BJ (cell line): ENCODE data around the gene TRA2B. TPM values are rescaled to one million over a fixed set of nuclear protein-coding genes. Genes with fewer than 3 reads are reported as not detected.
A peak's percentile ranks its signal among the peaks of the same experiment; 100 is the strongest.

Source experiments
- CTCF ChIA-PET: fragments of 350-600 bp; formaldehyde crosslinking; extraction: SDS; loops from one replicate; lab custom pipeline; 2021; ENCODE audit warnings: antibody characterized with exemption, inconsistent platforms; lab: Yijun Ruan, JAX
- POLR2A ChIA-PET: fragments of 300-600 bp; sonication (Branson Sonifier 250); formaldehyde crosslinking; extraction: SDS; loops from one replicate; lab custom pipeline; 2021; ENCODE audit warnings: antibody characterized with exemption; lab: Charles Lee
- DNase-seq: peaks from one replicate; pipeline ENCODE4 v3.0.0-alpha.2; 2011; ENCODE audit warnings: low read depth
- H3K27me3 ChIP-seq: 2 replicates; pipeline ENCODE4 v1.6.0; 2011; ENCODE audit warnings: low read length; ENCODE audit not compliant: control insufficient read depth, insufficient read depth
- H3K36me3 ChIP-seq: 2 replicates; pipeline ENCODE4 v1.5.1; 2011; ENCODE audit warnings: low read length; ENCODE audit not compliant: control insufficient read depth, insufficient read depth
- H3K4me3 ChIP-seq: 2 replicates; pipeline ENCODE4 v1.5.1; 2011; ENCODE audit warnings: low read depth, mild to moderate bottlenecking, control low read depth, low read length
- CTCF ChIP-seq: IDR thresholded peaks from 2 replicates; pipeline ENCODE4 v1.5.1; 2011; ENCODE audit warnings: low read depth, mild to moderate bottlenecking, control low read depth, inconsistent platforms, low read length, moderate library complexity; ENCODE audit not compliant: insufficient read depth
- polyA plus RNA-seq: library from polyadenylated mRNA; depleted of rRNA; stranded (reverse); fragments of >200 nt; gene quantifications from 2 replicates; pipeline ENCODE4 v1.2.3, GENCODE V29; 2011

The TRA2B gene
- polyA plus RNA-seq, 1 experiment, result 129 TPM

DNA sequence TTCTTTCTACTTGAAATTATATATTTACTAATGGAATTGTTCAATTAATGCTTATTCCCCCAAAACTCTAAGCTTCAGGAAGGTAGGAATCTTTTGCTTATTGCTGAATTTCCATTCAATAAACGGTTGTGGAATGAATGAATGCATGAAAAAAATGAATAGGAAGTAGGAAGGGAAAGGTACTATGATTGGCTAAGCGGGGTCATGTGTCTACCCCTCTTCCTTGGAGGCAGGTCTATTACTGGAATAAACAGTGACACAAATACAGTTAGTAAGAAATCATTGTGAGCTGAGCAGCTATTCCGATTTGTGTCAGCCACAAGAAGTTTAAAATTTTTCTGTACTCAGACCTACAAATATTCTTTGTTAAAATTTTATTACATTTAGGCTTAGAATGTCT, 10.5 kb upstream of the TRA2B start:
- POLR2A ChIA-PET, result no interaction called here
- H3K4me3 ChIP-seq, result no peak overlapping the region
- H3K36me3 ChIP-seq, result no peaks in the 10 kb centered on the region
- TF ChIP-seq CTCF, result no peak
- DNase-seq, result no peak
- CTCF ChIA-PET, result no interaction called here
- peaks cover 2% of the 10 kb centered on the region; the same call in 1 of the 2 replicates for H3K27me3 ChIP-seq

GRCh38 chr3:185943760-185944106, 5.9 kb upstream of the TRA2B start:
- no peak for DNase-seq
- no peak for TF ChIP-seq CTCF

GRCh38 chr3:185942907-185943759, 5.3 kb upstream of the TRA2B start:
- peak; percentile 100 for TF ChIP-seq CTCF
- Histone ChIP-seq H3K36me3 (no peaks in the 10 kb centered on the region), H3K27me3 (no peaks in the 10 kb centered on the region; the same call in 1 of the 2 replicates), H3K4me3 (no peak overlapping the region)
- CTCF ChIA-PET, result interaction anchor here (0.6 to 3.5 kb wide), 42 partner anchors 9 to 675 kb away, joined by 3 to 98 read pairs (median 4); no protein-coding TSS in a partner anchor
- POLR2A ChIA-PET, result no interaction called here
- DNase-seq, result no peak

More at GRCh38 chr3:185943760-185944106, 5.9 kb upstream of the TRA2B start:
- CTCF ChIA-PET, result interaction anchor here (0.6 to 3.5 kb wide), 42 partner anchors 9 to 674 kb away, joined by 3 to 98 read pairs (median 4); no protein-coding TSS in a partner anchor
- H3K4me3 ChIP-seq, result no peak overlapping the region
- no peaks in the 10 kb centered on the region; the same call in 1 of the 2 replicates for H3K27me3 ChIP-seq
- POLR2A ChIA-PET, result no interaction called here
- H3K36me3 ChIP-seq, result no peaks in the 10 kb centered on the region

GRCh38 chr3:185942396-185942795, 4.6 kb upstream of the TRA2B start:
- no peak for TF ChIP-seq CTCF
- ChIA-PET CTCF (interaction anchor here (0.6 to 3.5 kb wide), 10 partner anchors 8 to 669 kb away, joined by 3 to 98 read pairs (median 12); no protein-coding TSS in a partner anchor), POLR2A (no interaction called here)
- no peak overlapping the region for H3K4me3 ChIP-seq
- no peaks in the 10 kb centered on the region for H3K36me3 ChIP-seq
- DNase-seq, result no peak
- no peaks in the 10 kb centered on the region; the same call in 1 of the 2 replicates for H3K27me3 ChIP-seq

DNA sequence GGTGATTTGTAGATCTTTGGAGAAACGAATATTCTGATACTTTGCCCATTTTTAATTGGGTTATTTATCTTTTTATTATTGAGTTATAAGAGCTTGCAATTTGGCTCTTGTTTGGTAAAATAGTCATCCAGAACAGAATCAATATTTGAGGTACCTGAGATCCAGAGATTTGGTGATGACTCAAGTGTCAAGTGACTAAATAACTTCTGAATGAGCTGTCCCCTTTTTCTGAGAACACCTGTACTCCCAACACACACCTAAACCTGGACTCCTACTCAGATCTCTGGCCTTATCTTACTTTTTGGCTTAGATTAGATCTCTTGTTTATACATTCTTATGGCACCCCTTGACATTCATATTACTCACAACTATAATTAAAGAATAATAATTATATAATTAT, 3.1 kb upstream of the TRA2B start:
- no peak for DNase-seq
- H3K36me3 ChIP-seq, result no peaks in the 10 kb centered on the region
- no peak for TF ChIP-seq CTCF
- no peaks in the 10 kb centered on the region for H3K27me3 ChIP-seq
- CTCF ChIA-PET, result no interaction called here
- POLR2A ChIA-PET, result no interaction called here
- no peak overlapping the region for H3K4me3 ChIP-seq
